NCI-H1105 treated with DMSO at 0.1 percent for 48 hours (cell line): ENCODE results near the gene FAM219A.
A peak's percentile ranks its signal among the peaks of the same experiment; 100 is the strongest.
"Not testable (repeated sequence)": the region's sequence is repeated elsewhere in the genome, so short reads cannot be mapped to it uniquely, and the experiment has no call there.

Source experiments
- DNase-seq: peaks from one replicate; lab custom pipeline; 2025; lab: John Stamatoyannopoulos, UW

Gene FAM219A

DNA sequence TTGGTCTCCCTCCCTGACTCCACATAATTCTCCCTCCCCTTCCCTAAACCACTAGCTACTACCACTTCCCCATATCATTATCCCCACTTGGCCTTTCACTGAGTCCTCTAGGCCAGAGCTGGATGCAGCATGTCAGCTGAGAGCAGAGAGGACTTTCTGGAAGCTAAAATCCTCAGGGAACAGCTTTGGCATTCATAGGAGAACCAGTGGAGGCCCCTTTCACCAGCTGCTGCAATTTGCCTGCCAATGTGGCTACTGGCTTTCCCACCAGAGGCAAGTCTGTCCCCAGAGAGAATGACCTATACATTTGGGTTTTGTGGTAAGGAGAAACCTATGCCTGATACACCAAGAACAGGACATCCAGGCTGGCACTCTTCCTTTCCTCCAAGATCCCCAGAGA lies 14.4 kb downstream of the FAM219A start:
- no peak for DNase-seq

GRCh38 chr9:34443533-34443932 lies 14.8 kb downstream of the FAM219A start:
- DNase-seq = no peak

GRCh38 chr9:34442770-34443169 lies 15.6 kb downstream of the FAM219A start:
- no peak for DNase-seq

GRCh38 chr9:34440017-34440416 lies 18.4 kb downstream of the FAM219A start:
- DNase-seq = no peak

DNA sequence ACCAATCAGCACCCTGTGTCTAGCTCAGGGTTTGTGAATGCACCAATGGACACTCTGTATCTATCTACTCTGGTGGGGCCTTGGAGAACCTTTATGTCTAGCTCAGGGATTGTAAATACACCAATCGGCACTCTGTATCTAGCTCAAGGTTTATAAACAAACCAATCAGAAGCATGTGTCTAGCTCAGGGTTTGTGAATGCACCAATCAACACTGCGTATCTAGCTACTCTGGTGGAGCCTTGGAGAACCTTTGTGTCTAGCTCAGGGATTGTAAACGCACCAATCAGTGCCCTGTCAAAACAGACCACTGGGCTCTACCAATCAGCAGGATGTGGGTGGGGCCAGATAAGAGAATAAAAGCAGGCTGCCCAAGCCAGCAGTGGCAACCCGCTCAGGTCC lies 19.9 kb downstream of the FAM219A start:
- not testable (repeated sequence) for DNase-seq

GRCh38 chr9:34437926-34438307 lies 20.5 kb downstream of the FAM219A start:
- DNase-seq = not testable (repeated sequence)

DNA sequence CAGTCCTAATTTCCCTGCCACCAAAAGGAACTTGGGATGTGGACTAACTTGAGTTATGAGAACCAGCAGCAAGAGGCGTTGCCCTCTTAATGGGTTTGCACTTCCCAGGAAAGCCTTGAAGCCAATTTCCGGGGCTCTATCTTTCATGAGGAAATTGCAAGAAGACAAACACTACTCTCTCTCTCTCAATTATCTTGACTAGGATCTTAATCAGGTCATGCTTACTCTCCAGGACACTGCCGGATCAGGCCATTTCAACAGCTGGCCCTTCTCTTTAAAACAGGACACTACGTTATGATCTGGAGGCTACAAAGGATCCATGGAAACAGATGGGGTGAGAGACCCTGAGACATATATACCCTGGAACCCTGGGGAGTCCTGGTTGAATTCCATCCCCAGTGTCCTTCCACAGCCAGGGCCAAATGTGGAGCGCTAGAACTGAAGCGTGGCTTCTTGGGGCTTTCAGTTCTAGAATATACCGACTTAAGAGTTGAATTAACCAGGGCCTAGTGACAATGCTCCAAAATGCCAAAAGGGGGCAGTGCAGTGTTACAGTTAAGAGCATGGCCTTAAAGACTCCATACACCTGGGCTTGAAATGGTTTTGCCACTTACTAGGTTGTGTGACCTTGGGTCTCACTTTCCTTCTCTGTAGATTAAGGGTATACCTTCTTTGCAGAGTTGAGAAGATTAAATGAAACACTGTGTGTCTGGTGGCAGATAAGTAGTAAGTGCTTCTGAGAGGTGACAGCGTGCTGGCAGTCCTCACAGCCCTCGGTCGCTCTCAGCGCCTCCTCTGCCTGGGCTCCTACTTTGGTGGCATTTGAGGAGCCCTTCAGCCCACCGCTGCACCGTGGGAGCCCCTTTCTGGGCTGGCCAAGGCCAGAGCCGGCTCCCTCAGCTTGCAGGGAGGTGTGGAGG lies 21.1 kb downstream of the FAM219A start:
- peak; percentile 66 for DNase-seq

DNA sequence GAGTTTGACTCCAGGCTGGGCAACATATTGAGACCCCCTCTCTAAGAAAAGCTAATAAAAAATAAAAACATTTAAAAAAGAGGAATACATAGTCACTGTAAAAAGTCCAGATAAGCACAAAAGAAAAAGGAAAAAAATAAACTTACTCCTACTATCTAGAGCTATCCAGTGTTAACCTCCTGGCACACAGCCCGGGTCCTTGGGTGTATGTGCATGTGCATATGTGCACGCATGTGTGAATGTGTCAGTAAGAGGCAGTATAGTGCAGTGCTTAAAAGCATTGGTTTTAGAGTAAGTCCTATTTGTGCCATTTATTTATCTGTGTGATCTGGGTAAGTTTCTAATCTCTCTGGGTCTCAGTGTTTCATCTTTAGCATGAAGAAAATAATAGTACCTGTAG lies 26.7 kb downstream of the FAM219A start:
- DNase-seq = no peak

DNA sequence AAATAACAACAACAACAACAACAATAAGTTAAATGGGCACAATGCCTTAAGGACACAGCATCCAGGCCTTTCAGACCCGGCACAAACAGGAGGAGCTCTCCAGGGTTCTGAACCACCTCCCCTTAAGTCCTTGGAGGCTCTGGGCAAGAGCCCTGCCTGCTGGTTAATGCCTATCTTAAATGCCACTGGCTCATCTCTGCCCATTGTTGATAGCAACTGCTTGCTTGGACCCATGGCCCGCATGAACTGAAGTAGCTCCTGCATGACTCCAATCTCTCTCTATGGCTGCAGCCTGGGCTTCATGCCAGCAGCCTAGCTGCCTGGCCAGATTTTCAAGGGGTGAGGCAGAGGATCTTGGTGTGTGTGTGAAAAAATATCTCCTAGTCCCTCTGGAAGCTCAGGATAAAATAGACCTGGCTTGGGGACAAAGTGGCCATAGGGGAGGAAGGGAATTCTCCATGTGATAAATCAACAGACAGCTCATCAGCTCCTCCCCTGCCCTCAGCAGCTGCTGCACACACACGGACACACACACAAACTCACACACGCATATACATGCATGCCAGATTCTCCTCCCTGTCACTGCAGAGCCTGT lies 27.4 kb downstream of the FAM219A start:
- peak; percentile 86 for DNase-seq

GRCh38 chr9:34428325-34428958 lies 29.9 kb downstream of the FAM219A start:
- DNase-seq = no peak

DNA sequence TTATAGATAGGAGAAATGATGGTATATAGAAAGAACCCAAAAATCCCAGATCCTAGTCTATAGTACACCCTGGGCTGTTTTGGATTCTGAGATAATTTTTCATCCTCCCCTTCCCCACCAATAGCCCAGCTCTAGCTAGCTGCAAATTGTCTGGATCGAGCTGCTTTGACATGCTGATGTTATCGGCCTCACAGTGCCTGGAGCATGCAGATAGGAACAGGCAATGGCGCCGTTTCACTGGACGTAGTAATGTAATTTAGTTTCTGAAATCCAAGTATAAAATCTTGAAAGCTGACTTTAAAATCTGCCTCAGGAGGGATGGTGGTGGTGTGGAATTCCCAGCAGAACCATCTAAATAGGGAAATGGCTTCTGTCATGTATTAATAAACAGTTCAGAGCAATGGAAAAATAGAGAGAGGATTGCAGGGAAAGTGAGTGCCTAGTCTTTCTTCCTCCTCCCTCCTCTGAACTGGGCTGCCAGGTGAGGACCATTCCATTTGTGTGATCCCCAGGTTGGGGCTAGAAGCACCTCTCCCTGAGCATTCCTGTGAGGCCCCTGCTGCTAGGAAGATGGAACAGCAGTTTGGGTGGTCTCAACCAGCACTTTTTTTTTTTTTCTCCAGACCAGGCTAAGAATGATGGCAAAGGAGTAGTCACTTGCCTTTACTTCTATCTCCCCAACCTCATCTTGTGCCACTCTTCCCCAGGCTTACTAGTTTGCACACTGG lies 31.9 kb downstream of the FAM219A start:
- no peak for DNase-seq

GRCh38 chr9:34419716-34420504 lies 38.5 kb downstream of the FAM219A start:
- DNase-seq = no peak

GRCh38 chr9:34417734-34418133 lies 40.6 kb downstream of the FAM219A start:
- DNase-seq = peak; percentile 87

DNA sequence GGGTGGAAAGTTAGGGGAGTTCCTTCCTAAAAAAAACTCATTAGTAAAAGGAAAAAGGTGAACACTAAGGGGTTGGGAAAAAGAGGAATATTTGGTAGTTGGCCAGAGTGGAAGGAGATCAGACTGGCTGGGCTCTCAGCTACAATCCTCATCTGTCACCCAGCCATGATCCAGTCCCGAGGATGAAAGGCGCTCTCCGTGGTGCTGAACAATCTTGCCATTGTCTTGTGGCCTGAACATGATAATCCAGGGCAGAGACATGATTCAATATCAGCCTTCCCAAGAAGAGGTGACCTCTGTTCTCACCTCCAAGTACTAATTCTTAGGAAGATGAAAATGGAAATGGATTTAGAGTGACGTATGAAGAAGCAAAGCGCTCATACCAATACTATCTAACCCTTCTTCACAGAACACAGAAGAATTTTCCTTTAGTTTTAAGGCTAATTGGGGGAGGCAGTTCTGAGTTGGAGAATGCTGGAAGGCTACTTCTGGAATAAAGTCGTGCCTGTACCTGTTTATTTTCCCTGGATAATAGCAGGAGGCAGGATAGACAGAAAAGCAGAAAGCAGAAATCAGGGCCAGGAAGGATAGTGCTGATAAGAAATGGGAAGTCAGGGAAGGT lies 45.0 kb downstream of the FAM219A start:
- no peak for DNase-seq

DNA sequence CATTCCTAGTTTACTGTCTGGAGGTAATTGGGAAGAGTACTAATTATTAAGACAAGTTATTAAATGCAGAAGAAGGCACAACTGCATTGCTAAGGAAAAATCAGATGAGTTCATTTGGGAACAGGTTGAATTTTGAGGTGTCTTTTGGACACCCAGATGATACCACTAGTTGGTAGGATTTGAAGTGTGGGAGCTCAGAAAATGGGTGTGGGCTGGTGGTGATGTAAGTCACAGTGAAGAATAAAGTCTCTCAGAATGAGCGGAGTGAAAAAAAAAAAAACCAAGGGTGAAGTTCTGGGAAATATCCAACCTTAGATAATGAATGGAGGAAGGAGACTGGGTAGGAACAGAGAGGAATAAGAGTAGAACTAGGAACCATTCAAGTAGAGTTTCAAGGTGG lies 46.0 kb downstream of the FAM219A start:
- no peak for DNase-seq

DNA sequence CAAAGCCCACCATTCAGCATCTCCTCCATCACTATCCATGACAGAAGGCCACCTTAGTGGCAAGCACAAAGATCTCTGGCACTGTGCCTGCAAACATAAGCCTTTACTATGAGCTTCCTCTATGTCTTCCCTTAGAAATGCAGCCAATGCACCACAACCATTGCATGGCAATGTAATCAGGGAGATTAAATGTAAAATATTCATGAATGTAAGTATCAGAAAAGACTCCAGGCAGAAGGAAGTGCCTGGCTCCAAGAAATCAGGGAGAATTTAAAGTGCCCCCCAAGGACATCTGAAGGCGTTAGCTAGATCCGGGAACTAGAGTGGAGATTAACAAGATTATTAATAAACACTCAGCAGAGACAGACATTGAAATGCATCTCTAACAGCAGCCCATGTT lies 49.2 kb downstream of the FAM219A start:
- no peak for DNase-seq

- DNase-seq = no peak
Measured at GRCh38 chr9:34408173-34408572, 50.2 kb downstream of the FAM219A start.

GRCh38 chr9:34406219-34406618 lies 52.2 kb downstream of the FAM219A start:
- no peak for DNase-seq

- no peak for DNase-seq
Measured at GRCh38 chr9:34405719-34406118, 52.7 kb downstream of the FAM219A start.

- DNase-seq = peak; percentile 33
Measured at GRCh38 chr9:34403554-34404380, 54.6 kb downstream of the FAM219A start.
